ENCODE measurements around the gene APOC3. TPM values are rescaled to one million over a fixed set of nuclear protein-coding genes. Genes with fewer than 3 reads are reported as not detected.
A peak's percentile ranks its signal among the peaks of the same experiment; 100 is the strongest.

APOC3 gene
- total and polyA plus RNA-seq, 11 donors, result 0.39 to 9.9 TPM; not detected in 9

GRCh38 chr11:116866804-116867455, 37.2 kb downstream of the APOC3 start:
- no peak for DNase-seq
- Histone ChIP-seq H3K27ac (peak overlapping the region in 8 of 12 donors; percentile 1 to 65 (median 48)), H3K4me1 (peaks cover 0 to 60% (median 19%) of the 10 kb centered on the region in 12 donors), H3K27me3 (no peaks in the 10 kb centered on the region), H3K4me3 (no peak overlapping the region), H3K9me3 (no peaks in the 10 kb centered on the region), H3K36me3 (peaks cover 0 to 98% (median 92%) of the 10 kb centered on the region in 9 donors)
- intact Hi-C loops (cut with DNase I), result loop anchor here in 1 of 10 donors (10.0 kb wide), 1 partner anchor 358 kb away; no protein-coding TSS in a partner anchor
- 82 to 87% (median 83%) methylated on average over 6 of the region's 6 CpGs for WGBS, 4 donors
- TF ChIP-seq POLR2A (IDR thresholded peaks at IDR 0.05) (no peak), CTCF (IDR thresholded peaks at IDR 0.05) (no peak)
- ATAC-seq, result peak in 3 of 4 donors; percentile 38 to 70 (median 56)

- no peak for DNase-seq
- Histone ChIP-seq H3K36me3 (peaks cover 0 to 98% (median 92%) of the 10 kb centered on the region in 9 donors), H3K27me3 (no peaks in the 10 kb centered on the region), H3K4me3 (no peak overlapping the region), H3K9me3 (no peaks in the 10 kb centered on the region), H3K4me1 (peaks cover 0 to 67% (median 22%) of the 10 kb centered on the region in 12 donors), H3K27ac (peak overlapping the region in 10 of 12 donors; percentile 12 to 74 (median 50))
- peak in 2 of 4 donors; percentile 13 to 25 for ATAC-seq
- TF ChIP-seq CTCF (IDR thresholded peaks at IDR 0.05), result no peak
- TF ChIP-seq POLR2A (IDR thresholded peaks at IDR 0.05), result no peak
- 75 to 84% (median 79%) methylated on average over 9 to 11 of the region's 11 CpGs for WGBS, 4 donors
- intact Hi-C loops (cut with DNase I), result loop anchor here in 1 of 10 donors (10.0 kb wide), 1 partner anchor 357 kb away; no protein-coding TSS in a partner anchor
Observed at GRCh38 chr11:116867619-116868018, 37.9 kb downstream of the APOC3 start.

GRCh38 chr11:116868066-116868465, 38.4 kb downstream of the APOC3 start:
- H3K27me3 ChIP-seq, result no peaks in the 10 kb centered on the region
- intact Hi-C loops (cut with DNase I), result loop anchor here in 1 of 10 donors (10.0 kb wide), 1 partner anchor 357 kb away; no protein-coding TSS in a partner anchor
- H3K4me3 ChIP-seq, result no peak overlapping the region
- DNase-seq, result no peak
- peaks cover 0 to 99% (median 92%) of the 10 kb centered on the region in 9 donors for H3K36me3 ChIP-seq
- H3K9me3 ChIP-seq, result no peaks in the 10 kb centered on the region
- no peak for TF ChIP-seq POLR2A (IDR thresholded peaks at IDR 0.05)
- TF ChIP-seq CTCF (IDR thresholded peaks at IDR 0.05), result no peak
- peak overlapping the region in 11 of 12 donors; percentile 3 to 74 (median 50) for H3K27ac ChIP-seq
- peak; percentile 43 to 73 (median 64) for ATAC-seq
- H3K4me1 ChIP-seq, result peaks cover 0 to 71% (median 27%) of the 10 kb centered on the region in 12 donors
- WGBS, 4 donors, result 37 to 65% (median 54%) methylated on average over 3 of the region's 3 CpGs

- Histone ChIP-seq H3K36me3 (peaks cover 0 to 99% (median 90%) of the 10 kb centered on the region in 9 donors), H3K4me3 (no peak overlapping the region), H3K9me3 (no peaks in the 10 kb centered on the region), H3K4me1 (peaks cover 0 to 77% (median 31%) of the 10 kb centered on the region in 12 donors), H3K27me3 (no peaks in the 10 kb centered on the region), H3K27ac (peak overlapping the region in 1 of 12 donors; percentile 30)
- TF ChIP-seq POLR2A (IDR thresholded peaks at IDR 0.05) (no peak), CTCF (IDR thresholded peaks at IDR 0.05) (no peak)
- intact Hi-C loops (cut with DNase I), result loop anchor here in 3 of 10 donors (5.0 to 10.0 kb wide), 4 partner anchors 75 to 365 kb away; partner anchors contain the start of genes APOA5 (in 1 of the 3), PCSK7 (in 1 of the 3), RNF214 (in 1 of the 3) and SIK3 (in 1 of the 3)
- DNase-seq (no peak), ATAC-seq (no peak)
- WGBS, 4 donors, result 90 to 94% (median 92%) methylated on average over 4 of the region's 4 CpGs
Observed at GRCh38 chr11:116869610-116870009, 39.9 kb downstream of the APOC3 start.
